Fibroblast of lung (primary cell): ENCODE results near the gene ADAMTS9. TPM values are rescaled to one million over a fixed set of nuclear protein-coding genes. Genes with fewer than 3 reads are reported as not detected.

Experiments used
- DNase-seq, 2 donors: peaks; one replicate each; pipeline versions ENCODE4 v3.0.0 to v3.0.0-alpha.2; 2010; ENCODE audit warnings: low read depth in 2 of 2
- H2AFZ ChIP-seq: 2 replicates; pipeline ENCODE4 v1.5.1; 2012; ENCODE audit warnings: low read length, control low read depth, inconsistent platforms
- H3K27ac ChIP-seq: 2 replicates; pipeline ENCODE4 v1.5.1; 2011; ENCODE audit warnings: low read length, control low read depth; ENCODE audit not compliant: insufficient read depth
- H3K27me3 ChIP-seq: 2 replicates; pipeline ENCODE4 v1.5.1; 2011; ENCODE audit warnings: mild to moderate bottlenecking, low read length; ENCODE audit not compliant: control insufficient read depth, insufficient read depth
- H3K36me3 ChIP-seq: 2 replicates; pipeline ENCODE4 v1.5.1; 2011; ENCODE audit warnings: low read length; ENCODE audit not compliant: control insufficient read depth, insufficient read depth
- H3K4me1 ChIP-seq: 2 replicates; pipeline ENCODE4 v1.5.1; 2011; ENCODE audit warnings: low read length; ENCODE audit not compliant: control insufficient read depth, insufficient read depth; ENCODE audit errors: extremely low read depth
- H3K4me2 ChIP-seq: 2 replicates; pipeline ENCODE4 v1.5.1; 2011; ENCODE audit warnings: low read length, control low read depth; ENCODE audit not compliant: insufficient read depth; ENCODE audit errors: extremely low read depth
- H3K4me3 ChIP-seq, 4 experiments: fragments of 200-600 bp in 1 of 4; sonication (generic) in 1 of 4; replicated peaks in 1 of 4; 2 replicates each; pipeline ENCODE4 v1.5.1; 2011 to 2016; ENCODE audit warnings: low read length in 4 of 4, low read depth in 3 of 4, mild to moderate bottlenecking in 3 of 4, control low read depth in 2 of 4, inconsistent platforms in 1 of 4, mixed read lengths in 1 of 4; ENCODE audit not compliant: insufficient read depth in 1 of 4; ENCODE audit errors: control extremely low read depth in 1 of 4
- H3K79me2 ChIP-seq: 2 replicates; pipeline ENCODE4 v1.5.1; 2012; ENCODE audit warnings: mild to moderate bottlenecking, low read length, inconsistent platforms; ENCODE audit not compliant: control insufficient read depth, insufficient read depth
- H3K9ac ChIP-seq: 2 replicates; pipeline ENCODE4 v1.5.1; 2011; ENCODE audit warnings: mild to moderate bottlenecking, low read length, control low read depth; ENCODE audit not compliant: insufficient read depth
- H3K9me3 ChIP-seq: 2 replicates; pipeline ENCODE4 v1.5.1; 2012; ENCODE audit warnings: low read depth, low read length; ENCODE audit not compliant: control insufficient read depth, insufficient read depth
- H4K20me1 ChIP-seq: 2 replicates; pipeline ENCODE4 v1.5.1; 2011; ENCODE audit warnings: low read length; ENCODE audit not compliant: control insufficient read depth, insufficient read depth; ENCODE audit errors: extremely low read depth
- CTCF ChIP-seq, 2 donors: IDR thresholded peaks in 1 of 2; conservative IDR thresholded peaks in 1 of 2; 1 replicate in 1 of 2; 2 replicates in 1 of 2; pipeline ENCODE4 v1.5.1; 2011 to 2012; ENCODE audit warnings: low read length in 2 of 2, control low read depth in 1 of 2, inconsistent platforms in 1 of 2, low read depth in 1 of 2, mild to moderate bottlenecking in 1 of 2
- EZH2 ChIP-seq: IDR thresholded peaks from 2 replicates; pipeline ENCODE4 v1.5.1; 2012; ENCODE audit warnings: low read length, control low read depth, mild to moderate bottlenecking; ENCODE audit errors: missing control alignments
- polyA plus RNA-seq, 2 donors: library from polyadenylated mRNA; depleted of rRNA in 1 of 2; stranded (reverse) in 1 of 2; unstranded in 1 of 2; fragments of >200 nt; gene quantifications; 2 replicates each; pipeline ENCODE4 v1.2.1, GENCODE V29; 2011 to 2012; ENCODE audit warnings: missing spikeins in 1 of 2
- total RNA-seq: library from RNA; depleted of rRNA; stranded (reverse); fragments of >200 nt; gene quantifications from 2 replicates; pipeline ENCODE4 v1.2.1, GENCODE V29; 2014

ADAMTS9 gene
- total and polyA plus RNA-seq, 2 donors (not counting 1 experiment from before 2014, with no cell fraction given), result 0.82 to 1.8 TPM

- DNase-seq, result no peak
- H3K4me1 ChIP-seq, result no peaks in the 10 kb centered on the region
- H2AFZ ChIP-seq, result no peak overlapping the region
- no peak overlapping the region for H3K4me2 ChIP-seq
- no peaks in the 10 kb centered on the region for H3K79me2 ChIP-seq
- H4K20me1 ChIP-seq, result no peaks in the 10 kb centered on the region
- no peak overlapping the region for H3K9ac ChIP-seq
- TF ChIP-seq EZH2, result no peak
- no peak for TF ChIP-seq CTCF (conservative IDR thresholded peaks at IDR 0.05 in 1 of 2, IDR thresholded peaks at IDR 0.05 in 1 of 2; ENCODE audit: low read depth in 1 of 2, low read length in 2 of 2)
- H3K36me3 ChIP-seq, result no peaks in the 10 kb centered on the region
- H3K9me3 ChIP-seq, result no peaks in the 10 kb centered on the region
- no peaks in the 10 kb centered on the region for H3K27me3 ChIP-seq
- H3K4me3 ChIP-seq, result no peak overlapping the region
- no peak overlapping the region for H3K27ac ChIP-seq
Measured at GRCh38 chr3:64520334-64520733, 167.5 kb downstream of the ADAMTS9 start.

GRCh38 chr3:64518950-64519349, 168.8 kb downstream of the ADAMTS9 start:
- Histone ChIP-seq H2AFZ (no peak overlapping the region), H3K79me2 (no peaks in the 10 kb centered on the region), H3K4me1 (no peaks in the 10 kb centered on the region), H3K27me3 (no peaks in the 10 kb centered on the region), H4K20me1 (no peaks in the 10 kb centered on the region), H3K9ac (no peak overlapping the region), H3K27ac (no peak overlapping the region), H3K36me3 (no peaks in the 10 kb centered on the region), H3K4me2 (no peak overlapping the region), H3K9me3 (no peaks in the 10 kb centered on the region), H3K4me3 (no peak overlapping the region)
- TF ChIP-seq CTCF (conservative IDR thresholded peaks at IDR 0.05 in 1 of 2, IDR thresholded peaks at IDR 0.05 in 1 of 2; ENCODE audit: low read depth in 1 of 2, low read length in 2 of 2) (no peak), EZH2 (no peak)
- peak in 1 of 2 donors; percentile 3 for DNase-seq

- H3K27ac ChIP-seq, result no peak overlapping the region
- DNase-seq, result no peak
Measured at GRCh38 chr3:64518496-64518895, 169.3 kb downstream of the ADAMTS9 start.

More at GRCh38 chr3:64518496-64518895, 169.3 kb downstream of the ADAMTS9 start:
- Histone ChIP-seq H2AFZ (no peak overlapping the region), H3K27me3 (no peaks in the 10 kb centered on the region), H3K4me1 (no peaks in the 10 kb centered on the region), H3K4me3 (no peak overlapping the region), H3K9ac (no peak overlapping the region), H3K4me2 (no peak overlapping the region), H3K36me3 (no peaks in the 10 kb centered on the region), H3K9me3 (no peaks in the 10 kb centered on the region), H3K79me2 (no peaks in the 10 kb centered on the region), H4K20me1 (no peaks in the 10 kb centered on the region)
- TF ChIP-seq EZH2, result no peak
- no peak for TF ChIP-seq CTCF (conservative IDR thresholded peaks at IDR 0.05 in 1 of 2, IDR thresholded peaks at IDR 0.05 in 1 of 2; ENCODE audit: low read depth in 1 of 2, low read length in 2 of 2)
